Upper lobe of left lung (tissue), 4 donors: Measurements from ENCODE around the gene ESRP2.

Experiments
- CTCF ChIP-seq, 6 experiments: fragments of 450-650 bp in 4 of 6; fragments of 200-600 bp in 2 of 6; sonication (generic) in 2 of 6; IDR thresholded peaks; one replicate each; pipeline ENCODE4 v1.5.1; 2016 to 2019; ENCODE audit warnings: antibody characterized with exemption in 6 of 6
- POLR2A ChIP-seq, 4 donors: fragments of 450-650 bp; IDR thresholded peaks; one replicate each; pipeline ENCODE4 v1.5.1; 2016 to 2017; ENCODE audit warnings: antibody characterized with exemption in 4 of 4, mild to moderate bottlenecking in 2 of 4
- POLR2AphosphoS5 ChIP-seq, 2 donors: sonication (generic); formaldehyde crosslinking; IDR thresholded peaks; one replicate each; pipeline ENCODE4 v1.5.1; 2017; ENCODE audit warnings: antibody characterized with exemption in 2 of 2

GRCh38 chr16:68235887-68236136 lies at the start of gene ESRP2:
- no peak for TF ChIP-seq CTCF (IDR thresholded peaks at IDR 0.05)
- no peak for TF ChIP-seq POLR2AphosphoS5 (IDR thresholded peaks at IDR 0.05)
- no peak for TF ChIP-seq POLR2A (IDR thresholded peaks at IDR 0.05)
